ENCODE data around the gene NHERF1. TPM values are rescaled to one million over a fixed set of nuclear protein-coding genes. Genes with fewer than 3 reads are reported as not detected.

The NHERF1 gene
- total and polyA plus RNA-seq, 4 donors, result 18.3 to 58.2 (median 28.1) TPM

- peaks cover 0 to 58% (median 8%) of the 10 kb centered on the region in 4 donors for H3K36me3 ChIP-seq (ENCODE audit: control insufficient read depth in 4 of 4, insufficient read depth in 4 of 4, low read length in 4 of 4)
- no peak for TF ChIP-seq CTCF (IDR thresholded peaks at IDR 0.05; ENCODE audit: control extremely low read depth, extremely low read depth)
- no peak overlapping the region for H3K9ac ChIP-seq (ENCODE audit: insufficient read depth in 1 of 2, low read length in 2 of 2)
- ATAC-seq (ENCODE audit: insufficient read depth, low FRiP score) (no peak), DNase-seq (no peak)
- no peak overlapping the region for H3K4me3 ChIP-seq
- H3K27ac ChIP-seq (ENCODE audit: low read depth in 1 of 2, low read length in 1 of 2), result no peak overlapping the region
- WGBS, 2 donors, result 82 to 92% methylated on average over 8 of the region's 8 CpGs
- H3K4me1 ChIP-seq (ENCODE audit: control insufficient read depth in 5 of 5, insufficient read depth in 5 of 5, low read length in 5 of 5), result no peaks in the 10 kb centered on the region
- no peaks in the 10 kb centered on the region for H3K9me3 ChIP-seq (ENCODE audit: control insufficient read depth in 4 of 4, insufficient read depth in 3 of 4, low read length in 3 of 4)
- no peaks in the 10 kb centered on the region for H3K27me3 ChIP-seq (ENCODE audit: control insufficient read depth in 3 of 3, insufficient read depth in 3 of 3, low read length in 2 of 3)
Measured at GRCh38 chr17:74798239-74798707, 49.8 kb downstream of the NHERF1 start.

- peaks cover 0 to 50% (median 8%) of the 10 kb centered on the region in 4 donors for H3K36me3 ChIP-seq (ENCODE audit: control insufficient read depth in 4 of 4, insufficient read depth in 4 of 4, low read length in 4 of 4)
- ATAC-seq (ENCODE audit: insufficient read depth, low FRiP score) (no peak), DNase-seq (no peak)
- H3K4me1 ChIP-seq (ENCODE audit: control insufficient read depth in 5 of 5, insufficient read depth in 5 of 5, low read length in 5 of 5), result no peaks in the 10 kb centered on the region
- H3K4me3 ChIP-seq, result no peak overlapping the region
- 94 to 97% methylated on average over 14 of the region's 14 CpGs for WGBS, 2 donors
- TF ChIP-seq CTCF (IDR thresholded peaks at IDR 0.05; ENCODE audit: control extremely low read depth, extremely low read depth), result no peak
- H3K9me3 ChIP-seq (ENCODE audit: control insufficient read depth in 4 of 4, insufficient read depth in 3 of 4, low read length in 3 of 4), result no peaks in the 10 kb centered on the region
- H3K27ac ChIP-seq (ENCODE audit: low read depth in 1 of 2, low read length in 1 of 2), result no peak overlapping the region
- H3K9ac ChIP-seq (ENCODE audit: insufficient read depth in 1 of 2, low read length in 2 of 2), result no peak overlapping the region
- H3K27me3 ChIP-seq (ENCODE audit: control insufficient read depth in 3 of 3, insufficient read depth in 3 of 3, low read length in 2 of 3), result no peaks in the 10 kb centered on the region
Measured at GRCh38 chr17:74799097-74799496, 50.7 kb downstream of the NHERF1 start.

DNA sequence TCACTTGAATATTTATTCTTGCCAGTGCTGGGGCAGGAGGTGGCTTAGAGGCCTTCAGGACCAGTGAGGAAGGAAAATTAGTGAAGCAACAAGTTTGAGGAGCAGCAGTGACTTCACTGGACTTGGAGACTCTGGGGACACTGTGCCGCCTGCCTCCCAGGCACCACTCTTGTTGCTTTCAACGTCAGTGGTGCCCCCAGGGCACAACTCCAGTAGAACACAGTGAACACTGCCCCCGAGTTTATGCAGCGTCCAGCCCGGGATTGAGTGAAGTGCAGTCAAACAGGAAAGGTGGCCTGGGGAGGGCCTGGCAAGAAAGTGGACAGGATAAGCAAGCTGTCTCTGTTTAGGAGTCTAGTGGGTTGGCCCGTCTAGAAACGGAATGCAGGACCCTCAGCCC is 52.1 kb downstream of the NHERF1 start:
- Histone ChIP-seq H3K36me3 (ENCODE audit: control insufficient read depth in 4 of 4, insufficient read depth in 4 of 4, low read length in 4 of 4) (peaks cover 2 to 44% (median 5%) of the 10 kb centered on the region in 4 donors), H3K27ac (ENCODE audit: low read depth in 1 of 2, low read length in 1 of 2) (no peak overlapping the region), H3K4me1 (ENCODE audit: control insufficient read depth in 5 of 5, insufficient read depth in 5 of 5, low read length in 5 of 5) (peaks cover 0 to 3% (median 0%) of the 10 kb centered on the region in 5 donors), H3K27me3 (ENCODE audit: control insufficient read depth in 3 of 3, insufficient read depth in 3 of 3, low read length in 2 of 3) (no peaks in the 10 kb centered on the region), H3K9me3 (ENCODE audit: control insufficient read depth in 4 of 4, insufficient read depth in 3 of 4, low read length in 3 of 4) (no peaks in the 10 kb centered on the region), H3K9ac (ENCODE audit: insufficient read depth in 1 of 2, low read length in 2 of 2) (no peak overlapping the region), H3K4me3 (no peak overlapping the region)
- DNase-seq (no peak), ATAC-seq (ENCODE audit: insufficient read depth, low FRiP score) (no peak)
- 85 to 89% methylated on average over 7 of the region's 7 CpGs for WGBS, 2 donors
- TF ChIP-seq CTCF (IDR thresholded peaks at IDR 0.05; ENCODE audit: control extremely low read depth, extremely low read depth), result no peak

GRCh38 chr17:74801896-74802295 is 53.5 kb downstream of the NHERF1 start:
- H3K4me3 ChIP-seq, result no peak overlapping the region
- no peak for DNase-seq
- H3K27ac ChIP-seq (ENCODE audit: low read depth in 1 of 2, low read length in 1 of 2), result no peak overlapping the region
- no peak for TF ChIP-seq CTCF (IDR thresholded peaks at IDR 0.05; ENCODE audit: control extremely low read depth, extremely low read depth)
- H3K9me3 ChIP-seq (ENCODE audit: control insufficient read depth in 4 of 4, insufficient read depth in 3 of 4, low read length in 3 of 4), result no peaks in the 10 kb centered on the region
- H3K4me1 ChIP-seq (ENCODE audit: control insufficient read depth in 5 of 5, insufficient read depth in 5 of 5, low read length in 5 of 5), result peaks cover 0 to 3% (median 0%) of the 10 kb centered on the region in 5 donors
- no peak overlapping the region for H3K9ac ChIP-seq (ENCODE audit: insufficient read depth in 1 of 2, low read length in 2 of 2)
- ATAC-seq (ENCODE audit: insufficient read depth, low FRiP score), result no peak
- H3K27me3 ChIP-seq (ENCODE audit: control insufficient read depth in 3 of 3, insufficient read depth in 3 of 3, low read length in 2 of 3), result no peaks in the 10 kb centered on the region
- H3K36me3 ChIP-seq (ENCODE audit: control insufficient read depth in 4 of 4, insufficient read depth in 4 of 4, low read length in 4 of 4), result peaks cover 0 to 32% (median 3%) of the 10 kb centered on the region in 4 donors
- 90 to 94% methylated on average over 8 of the region's 8 CpGs for WGBS, 2 donors

All from lung (tissue), 12 donors.